Measurements from ENCODE around the gene UBE2F.

DNA sequence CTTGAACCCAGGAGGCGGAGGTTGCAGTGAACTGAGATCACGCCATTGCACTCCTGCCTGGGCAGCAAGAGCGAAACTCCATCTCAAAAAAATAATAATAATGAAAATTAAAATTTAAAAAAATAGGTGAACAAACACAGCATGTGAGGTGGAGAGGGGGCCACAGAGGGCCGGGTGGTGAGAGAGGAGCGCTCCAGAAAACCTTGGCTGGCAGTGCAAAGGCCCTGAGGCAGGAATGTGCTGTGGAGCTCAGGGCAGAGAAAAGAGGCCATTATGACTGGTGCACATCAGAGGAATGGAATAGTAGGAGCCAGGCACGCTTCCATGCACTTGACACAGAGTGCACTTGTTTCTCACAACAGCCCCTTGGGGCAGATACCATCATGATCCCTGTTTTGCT is 72.3 kb downstream of the UBE2F start:
- no peak for TF ChIP-seq EZH2 (IDR thresholded peaks at IDR 0.05; ENCODE audit: borderline replicate concordance, low read depth, low read length, severe bottlenecking)
- TF ChIP-seq, protein P1, sequence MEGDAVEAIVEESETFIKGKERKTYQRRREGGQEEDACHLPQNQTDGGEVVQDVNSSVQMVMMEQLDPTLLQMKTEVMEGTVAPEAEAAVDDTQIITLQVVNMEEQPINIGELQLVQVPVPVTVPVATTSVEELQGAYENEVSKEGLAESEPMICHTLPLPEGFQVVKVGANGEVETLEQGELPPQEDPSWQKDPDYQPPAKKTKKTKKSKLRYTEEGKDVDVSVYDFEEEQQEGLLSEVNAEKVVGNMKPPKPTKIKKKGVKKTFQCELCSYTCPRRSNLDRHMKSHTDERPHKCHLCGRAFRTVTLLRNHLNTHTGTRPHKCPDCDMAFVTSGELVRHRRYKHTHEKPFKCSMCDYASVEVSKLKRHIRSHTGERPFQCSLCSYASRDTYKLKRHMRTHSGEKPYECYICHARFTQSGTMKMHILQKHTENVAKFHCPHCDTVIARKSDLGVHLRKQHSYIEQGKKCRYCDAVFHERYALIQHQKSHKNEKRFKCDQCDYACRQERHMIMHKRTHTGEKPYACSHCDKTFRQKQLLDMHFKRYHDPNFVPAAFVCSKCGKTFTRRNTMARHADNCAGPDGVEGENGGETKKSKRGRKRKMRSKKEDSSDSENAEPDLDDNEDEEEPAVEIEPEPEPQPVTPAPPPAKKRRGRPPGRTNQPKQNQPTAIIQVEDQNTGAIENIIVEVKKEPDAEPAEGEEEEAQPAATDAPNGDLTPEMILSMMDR (IDR thresholded peaks at IDR 0.05; ENCODE audit: borderline replicate concordance, extremely low read depth, low read length, poor library complexity, severe bottlenecking): no peak

Measured in DND-41 (cell line).